GM12864 (cell line): ENCODE data around the gene ZNF324.

Source experiments
- DNase-seq: peaks from one replicate; pipeline ENCODE4 v3.0.0-alpha.2; 2011; ENCODE audit warnings: low read depth
- H3K4me3 ChIP-seq: 2 replicates; pipeline ENCODE4 v1.5.1; 2011; ENCODE audit warnings: mild to moderate bottlenecking, low read depth, low read length, control low read depth
- TF ChIP-seq, protein P1 (sequence below): IDR thresholded peaks from 2 replicates; pipeline ENCODE4 v1.5.1; 2011; ENCODE audit warnings: low read depth, mild to moderate bottlenecking, moderate library complexity, low read length, control low read depth, inconsistent platforms; ENCODE audit errors: missing control alignments

ZNF324 gene

DNA sequence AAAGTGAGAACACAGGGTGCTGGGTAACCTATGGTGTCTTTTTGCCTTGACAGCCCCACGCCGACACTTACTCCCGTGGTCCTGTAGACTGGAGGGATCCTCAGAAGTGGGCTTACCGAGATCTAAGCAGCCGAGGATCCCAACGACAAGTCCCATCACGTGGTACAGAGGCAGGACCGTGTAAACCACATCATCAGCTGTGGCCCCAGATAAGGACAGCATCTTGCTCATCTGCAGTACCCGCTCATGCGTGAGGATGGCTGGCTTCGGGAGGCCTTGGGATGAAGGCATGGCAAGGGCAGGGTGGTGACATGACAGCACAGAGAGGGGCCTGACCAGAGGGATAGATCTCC is 42.8 kb downstream of the ZNF324 start:
- TF ChIP-seq, protein P1, sequence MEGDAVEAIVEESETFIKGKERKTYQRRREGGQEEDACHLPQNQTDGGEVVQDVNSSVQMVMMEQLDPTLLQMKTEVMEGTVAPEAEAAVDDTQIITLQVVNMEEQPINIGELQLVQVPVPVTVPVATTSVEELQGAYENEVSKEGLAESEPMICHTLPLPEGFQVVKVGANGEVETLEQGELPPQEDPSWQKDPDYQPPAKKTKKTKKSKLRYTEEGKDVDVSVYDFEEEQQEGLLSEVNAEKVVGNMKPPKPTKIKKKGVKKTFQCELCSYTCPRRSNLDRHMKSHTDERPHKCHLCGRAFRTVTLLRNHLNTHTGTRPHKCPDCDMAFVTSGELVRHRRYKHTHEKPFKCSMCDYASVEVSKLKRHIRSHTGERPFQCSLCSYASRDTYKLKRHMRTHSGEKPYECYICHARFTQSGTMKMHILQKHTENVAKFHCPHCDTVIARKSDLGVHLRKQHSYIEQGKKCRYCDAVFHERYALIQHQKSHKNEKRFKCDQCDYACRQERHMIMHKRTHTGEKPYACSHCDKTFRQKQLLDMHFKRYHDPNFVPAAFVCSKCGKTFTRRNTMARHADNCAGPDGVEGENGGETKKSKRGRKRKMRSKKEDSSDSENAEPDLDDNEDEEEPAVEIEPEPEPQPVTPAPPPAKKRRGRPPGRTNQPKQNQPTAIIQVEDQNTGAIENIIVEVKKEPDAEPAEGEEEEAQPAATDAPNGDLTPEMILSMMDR, result no peak
- H3K4me3 ChIP-seq, result no peak overlapping the region
- no peak for DNase-seq

DNA sequence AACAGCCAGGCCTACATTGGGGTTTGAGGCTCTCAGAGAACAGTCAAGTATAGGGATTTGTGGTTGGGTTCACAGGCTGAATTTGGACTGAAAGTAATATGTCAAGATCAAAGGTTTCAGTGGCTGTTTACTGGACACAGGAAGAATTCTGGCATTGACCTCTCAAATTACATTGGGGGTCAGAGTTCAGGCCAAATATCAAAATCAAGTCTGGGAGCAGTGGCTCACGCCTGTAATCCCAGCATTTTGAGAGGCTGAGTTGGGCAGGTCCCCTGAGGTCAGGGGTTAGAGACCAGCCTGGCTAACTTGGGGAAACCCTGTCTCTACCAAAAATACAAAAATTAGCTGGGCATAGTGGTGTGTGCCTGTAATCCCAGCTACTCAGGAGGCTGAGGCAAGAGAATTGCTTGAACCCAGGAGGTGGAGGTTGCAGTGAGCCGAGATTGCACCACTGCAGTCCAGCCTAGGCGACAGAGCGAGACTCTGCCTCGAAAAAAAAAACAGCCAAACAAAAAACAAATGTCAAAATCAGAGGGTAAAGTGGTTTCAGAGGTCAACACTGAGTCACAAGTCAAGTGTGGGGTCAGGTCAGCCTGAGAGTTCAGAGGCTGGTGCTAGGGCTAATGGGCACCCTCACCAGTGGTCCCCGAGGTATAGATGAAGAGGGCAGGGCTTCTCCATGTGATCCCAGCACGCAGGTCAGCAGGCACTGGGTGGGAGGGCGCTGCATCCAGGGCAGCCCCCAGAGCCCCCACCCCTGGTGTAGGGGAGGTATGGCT is 43.4 kb downstream of the ZNF324 start:
- TF ChIP-seq, protein P1, result no peak
- no peak for DNase-seq
- no peak overlapping the region for H3K4me3 ChIP-seq

DNA sequence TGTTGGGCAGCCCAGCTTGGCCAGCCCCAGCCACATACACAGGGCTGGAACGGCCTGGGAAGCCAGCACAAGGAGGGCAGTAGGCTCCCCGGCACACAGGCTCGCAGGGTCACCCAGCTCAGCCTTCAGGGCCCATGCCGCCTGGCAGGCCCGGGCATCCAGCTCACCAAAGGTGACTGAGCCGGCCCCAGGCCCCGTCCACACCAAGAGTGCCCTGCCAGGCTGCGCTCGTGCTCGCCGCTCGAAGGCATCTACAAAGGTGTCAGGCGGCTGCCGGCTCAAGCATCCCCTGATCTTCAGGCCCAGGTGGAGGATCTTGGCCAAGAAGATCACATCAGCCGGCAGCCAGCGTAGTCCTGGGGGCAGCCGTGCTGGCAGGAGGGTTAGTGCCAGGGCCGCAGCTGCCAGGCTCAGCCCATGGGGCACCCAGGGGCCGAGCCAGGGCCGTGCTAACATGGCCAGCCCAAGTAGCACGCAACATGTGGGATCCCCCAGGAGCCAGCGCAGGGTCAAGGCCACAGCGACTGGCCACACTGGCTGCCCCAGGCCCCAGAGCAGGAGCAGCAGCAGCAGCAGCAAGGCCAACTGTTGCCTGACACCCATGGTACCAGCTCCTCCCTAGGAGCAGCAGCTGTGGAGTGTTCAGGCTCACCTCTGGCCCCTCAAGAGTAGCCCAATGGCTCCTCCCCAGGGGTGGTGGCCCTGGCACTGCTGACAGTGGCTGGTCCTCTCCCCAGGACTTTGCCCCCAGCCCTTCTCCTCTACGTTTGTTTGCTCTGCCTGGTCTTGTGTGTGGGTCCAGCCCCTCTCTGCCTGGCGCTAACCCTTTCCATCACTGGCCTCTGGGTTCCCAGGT is 44.7 kb downstream of the ZNF324 start, which contains the start of gene SLC27A5:
Gene SLC27A5, minus strand, starts transcription at position 640 of the 856 bp plus-strand sequence. Its CDS starts 37 bp downstream, at position 603.
- TF ChIP-seq, protein P1, result no peak
- no peak within 1 kb of the TSS for H3K4me3 ChIP-seq
- DNase-seq, result no peak

DNA sequence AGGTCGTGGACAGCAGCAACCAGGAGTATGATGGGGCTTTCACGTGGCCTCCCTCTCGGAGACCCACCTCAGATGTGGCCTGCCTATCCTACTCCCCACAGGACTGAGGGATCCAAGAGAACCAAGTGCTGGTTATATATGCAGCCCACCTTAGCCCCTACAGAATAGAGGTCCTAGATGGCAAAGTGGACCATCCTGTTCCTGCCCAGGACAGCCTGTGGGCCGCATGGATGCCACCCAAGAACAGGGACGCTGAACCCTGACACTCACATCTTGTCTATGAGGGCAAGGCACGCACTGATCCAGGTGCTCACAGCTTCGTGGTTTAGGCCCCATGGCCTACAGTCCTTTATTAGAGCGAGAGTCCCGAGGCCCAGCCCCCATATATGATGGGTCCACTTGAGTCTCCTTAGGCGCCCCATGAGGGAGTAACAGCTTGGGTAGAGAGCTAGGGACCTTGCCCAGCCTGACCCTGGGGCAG is 46.4 kb downstream of the ZNF324 start:
- no peak for DNase-seq
- TF ChIP-seq, protein P1, result no peak
- H3K4me3 ChIP-seq, result no peak overlapping the region

DNA sequence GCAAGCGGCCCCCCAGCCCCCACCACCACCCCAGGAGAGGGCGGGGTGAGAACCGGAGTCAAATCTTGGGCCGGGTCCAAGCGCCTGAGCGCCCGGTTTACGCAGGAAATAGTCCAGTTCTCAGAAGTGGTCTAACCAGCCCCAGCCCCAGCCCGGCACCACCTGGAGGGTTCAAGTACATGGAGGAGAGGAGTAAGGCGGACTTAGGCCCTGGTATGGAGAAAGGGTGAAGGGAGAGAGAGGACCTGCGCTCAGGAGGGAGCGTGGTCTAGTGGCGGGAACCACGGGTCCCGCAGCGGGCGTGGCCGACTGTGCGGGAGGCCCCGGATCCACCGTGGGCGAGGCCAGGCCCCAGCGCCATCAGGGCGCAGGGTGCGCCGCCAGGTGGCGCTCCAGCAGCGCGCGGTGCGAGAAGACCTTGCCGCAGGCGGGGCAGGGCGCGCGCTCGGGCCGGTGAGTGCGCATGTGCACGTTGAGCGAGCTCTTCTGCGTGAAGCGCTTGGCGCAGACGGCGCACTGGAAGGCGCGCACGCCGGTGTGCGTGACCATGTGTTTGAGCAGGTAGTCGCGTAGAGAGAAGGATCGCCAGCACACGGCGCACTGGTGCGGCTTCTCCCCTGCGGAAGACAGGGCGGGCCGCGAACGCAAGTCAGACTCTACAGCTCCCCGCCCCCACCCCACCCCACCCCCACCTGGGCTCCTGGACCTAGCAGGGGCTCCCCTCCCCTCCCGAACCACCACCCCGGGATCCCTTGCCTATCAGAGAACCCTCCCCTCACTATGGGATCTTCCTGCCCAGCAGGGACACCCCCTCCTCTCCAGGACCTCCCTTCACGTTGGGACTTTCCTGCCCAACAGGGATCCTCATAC is 47.0 kb downstream of the ZNF324 start:
- TF ChIP-seq, protein P1, result peak; percentile 95
- peak overlapping the region; percentile 65 for H3K4me3 ChIP-seq
- peak; percentile 87 for DNase-seq

DNA sequence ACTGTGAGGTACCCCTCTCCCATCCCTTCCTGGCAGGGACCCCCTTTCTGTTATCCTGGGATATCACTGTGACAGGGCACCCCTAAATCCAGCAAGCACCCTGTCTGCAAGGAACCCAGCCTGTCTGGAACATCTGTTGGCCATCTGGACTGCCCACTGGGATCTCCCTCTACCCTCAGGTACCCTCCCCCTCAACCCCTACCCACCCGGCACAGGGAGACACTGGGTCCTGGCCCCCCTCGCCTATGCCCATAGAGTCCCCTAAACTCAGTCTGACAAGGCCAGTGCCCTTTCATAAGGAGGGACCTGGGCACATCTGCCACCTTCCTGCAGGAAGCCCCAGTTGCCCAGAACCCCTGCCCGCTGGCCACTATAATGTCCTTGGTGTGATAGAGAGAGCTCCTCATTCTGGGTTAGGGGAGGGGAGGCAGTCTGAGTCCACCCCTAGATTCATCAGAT is 47.7 kb downstream of the ZNF324 start:
- DNase-seq, result no peak
- H3K4me3 ChIP-seq, result peak overlapping the region; percentile 65
- TF ChIP-seq, protein P1, result no peak
